Measurements from ENCODE around the gene KRTAP16-1.

KRTAP16-1 gene

DNA sequence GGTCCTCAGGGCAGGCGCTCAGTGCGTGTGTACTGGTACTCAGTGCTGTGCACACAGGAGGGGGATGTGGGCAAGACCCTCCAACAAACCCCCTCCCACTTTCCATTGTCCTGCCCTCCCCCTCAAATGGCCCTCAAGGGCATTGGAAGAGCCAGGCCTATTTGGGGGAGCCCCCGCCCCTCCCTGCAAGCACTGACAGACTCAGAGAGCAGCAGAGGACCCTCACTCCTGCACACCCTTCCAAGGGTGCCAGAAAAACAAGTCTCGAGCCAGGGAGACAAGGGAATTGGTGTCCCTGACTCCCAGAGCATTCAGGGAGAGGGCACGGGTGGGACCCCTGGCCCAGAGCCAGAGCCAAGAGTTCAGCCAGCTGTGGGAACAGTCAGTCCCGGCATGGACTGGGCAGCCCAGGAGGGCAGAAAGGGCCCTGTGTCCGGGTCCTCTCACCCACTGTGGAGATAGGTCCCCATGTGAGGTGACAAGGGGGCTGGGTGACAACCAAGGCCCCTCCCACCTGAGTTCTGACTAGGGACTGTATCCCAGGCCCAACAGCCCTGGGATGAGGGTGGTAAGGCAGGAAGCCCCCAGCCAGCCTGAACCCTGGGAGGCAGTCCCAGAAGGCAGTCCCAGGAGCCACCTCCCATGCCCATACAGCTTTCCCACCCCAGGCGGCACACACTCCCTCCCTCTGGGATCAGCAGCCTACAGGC is 18.5 kb upstream of the KRTAP16-1 start:
- H3K4me3 ChIP-seq (ENCODE audit: low read depth, low read length): no peak overlapping the region
- TF ChIP-seq, protein P1, sequence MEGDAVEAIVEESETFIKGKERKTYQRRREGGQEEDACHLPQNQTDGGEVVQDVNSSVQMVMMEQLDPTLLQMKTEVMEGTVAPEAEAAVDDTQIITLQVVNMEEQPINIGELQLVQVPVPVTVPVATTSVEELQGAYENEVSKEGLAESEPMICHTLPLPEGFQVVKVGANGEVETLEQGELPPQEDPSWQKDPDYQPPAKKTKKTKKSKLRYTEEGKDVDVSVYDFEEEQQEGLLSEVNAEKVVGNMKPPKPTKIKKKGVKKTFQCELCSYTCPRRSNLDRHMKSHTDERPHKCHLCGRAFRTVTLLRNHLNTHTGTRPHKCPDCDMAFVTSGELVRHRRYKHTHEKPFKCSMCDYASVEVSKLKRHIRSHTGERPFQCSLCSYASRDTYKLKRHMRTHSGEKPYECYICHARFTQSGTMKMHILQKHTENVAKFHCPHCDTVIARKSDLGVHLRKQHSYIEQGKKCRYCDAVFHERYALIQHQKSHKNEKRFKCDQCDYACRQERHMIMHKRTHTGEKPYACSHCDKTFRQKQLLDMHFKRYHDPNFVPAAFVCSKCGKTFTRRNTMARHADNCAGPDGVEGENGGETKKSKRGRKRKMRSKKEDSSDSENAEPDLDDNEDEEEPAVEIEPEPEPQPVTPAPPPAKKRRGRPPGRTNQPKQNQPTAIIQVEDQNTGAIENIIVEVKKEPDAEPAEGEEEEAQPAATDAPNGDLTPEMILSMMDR (IDR thresholded peaks at IDR 0.05; ENCODE audit: low read depth, low read length): no peak

DNA sequence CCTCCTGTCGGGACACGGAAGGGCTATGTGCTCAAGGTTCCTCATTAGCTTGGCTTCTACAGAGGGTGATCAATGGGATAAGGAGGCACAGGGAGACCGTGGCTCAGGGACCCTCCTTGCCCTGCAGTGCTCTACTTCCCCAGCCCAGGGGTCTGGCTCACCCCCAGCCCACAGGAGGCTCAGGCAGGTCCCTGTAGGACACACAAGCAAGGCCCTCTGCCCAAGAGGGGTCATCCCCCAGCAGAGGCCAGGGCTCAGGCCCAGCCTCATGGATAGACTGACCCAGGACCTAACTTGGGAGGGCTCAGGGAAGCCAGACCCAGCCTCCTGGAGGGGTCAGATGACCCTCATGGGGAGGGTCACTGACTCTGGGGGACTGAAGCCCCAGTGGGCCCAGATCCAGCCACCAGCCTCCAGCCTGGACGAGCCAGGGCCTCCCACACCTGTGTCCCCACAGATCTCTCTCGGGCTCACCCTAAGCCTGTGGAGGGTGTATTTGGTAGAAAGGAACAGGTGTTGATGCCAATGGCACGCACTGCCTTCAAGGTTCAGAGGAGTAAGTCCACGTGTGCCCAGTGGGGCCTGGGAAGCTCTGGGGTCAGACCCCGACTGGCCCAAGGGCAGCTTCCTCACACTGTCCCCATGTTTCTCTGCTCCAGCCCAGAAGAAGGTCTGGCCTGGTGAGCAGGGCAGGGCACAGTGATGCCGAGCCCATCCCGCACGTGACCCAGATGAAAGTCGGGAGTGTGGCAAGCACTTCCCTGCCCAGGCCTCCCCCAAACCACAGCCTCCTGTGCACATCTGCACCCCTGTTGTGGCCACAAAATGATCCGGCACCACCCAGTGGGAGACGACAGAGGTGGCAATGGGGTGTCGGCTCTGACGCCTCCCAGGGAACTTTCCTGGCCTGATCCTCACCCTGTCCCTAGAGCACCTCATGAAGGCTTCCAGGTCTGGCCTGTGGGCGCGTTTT is 17.4 kb upstream of the KRTAP16-1 start:
- no peak overlapping the region for H3K4me3 ChIP-seq (ENCODE audit: low read depth, low read length)
- TF ChIP-seq, protein P1 (IDR thresholded peaks at IDR 0.05; ENCODE audit: low read depth, low read length): no peak

DNA sequence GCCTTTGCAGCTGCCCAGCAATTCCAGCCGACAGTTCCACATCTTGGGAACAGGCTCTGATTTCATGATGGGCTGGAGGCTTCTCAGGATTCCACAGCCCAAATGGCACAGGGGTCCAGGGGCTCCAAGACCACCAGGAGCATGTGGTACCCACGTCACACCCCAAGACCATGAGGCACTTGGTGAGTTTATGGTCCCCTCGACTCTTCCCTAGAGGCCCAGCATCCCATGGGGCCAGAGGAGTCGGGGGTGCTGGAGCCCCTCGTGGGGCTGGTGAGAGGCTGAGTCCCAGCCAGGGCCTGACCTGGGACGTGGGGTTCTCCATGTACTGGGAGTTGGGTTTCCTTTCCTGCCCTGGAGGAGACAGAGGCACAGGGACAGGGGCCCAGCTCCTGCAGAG is 16.5 kb upstream of the KRTAP16-1 start:
- TF ChIP-seq, protein P1 (IDR thresholded peaks at IDR 0.05; ENCODE audit: low read depth, low read length): no peak
- no peak overlapping the region for H3K4me3 ChIP-seq (ENCODE audit: low read depth, low read length)

DNA sequence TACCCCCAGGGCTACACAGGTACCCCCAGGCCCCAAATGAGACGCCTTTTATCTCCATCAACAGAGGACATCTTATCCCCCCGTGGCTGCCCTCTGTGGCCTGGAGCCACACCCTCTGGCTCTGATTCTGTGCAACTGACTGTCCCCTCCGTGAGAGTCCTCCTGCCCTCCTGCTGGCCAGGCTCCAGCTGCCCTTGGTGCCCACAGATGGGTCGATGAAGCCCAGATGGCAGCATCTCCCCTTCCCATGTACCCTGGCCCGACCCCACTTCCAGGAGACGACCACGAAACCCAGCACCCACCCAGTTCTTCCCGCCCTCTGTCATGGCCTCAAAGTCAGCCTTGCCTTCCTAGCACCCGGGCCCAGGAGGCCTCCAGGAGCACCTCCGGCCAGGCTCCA is 16.0 kb upstream of the KRTAP16-1 start:
- no peak overlapping the region for H3K4me3 ChIP-seq (ENCODE audit: low read depth, low read length)
- TF ChIP-seq, protein P1 (IDR thresholded peaks at IDR 0.05; ENCODE audit: low read depth, low read length): no peak

DNA sequence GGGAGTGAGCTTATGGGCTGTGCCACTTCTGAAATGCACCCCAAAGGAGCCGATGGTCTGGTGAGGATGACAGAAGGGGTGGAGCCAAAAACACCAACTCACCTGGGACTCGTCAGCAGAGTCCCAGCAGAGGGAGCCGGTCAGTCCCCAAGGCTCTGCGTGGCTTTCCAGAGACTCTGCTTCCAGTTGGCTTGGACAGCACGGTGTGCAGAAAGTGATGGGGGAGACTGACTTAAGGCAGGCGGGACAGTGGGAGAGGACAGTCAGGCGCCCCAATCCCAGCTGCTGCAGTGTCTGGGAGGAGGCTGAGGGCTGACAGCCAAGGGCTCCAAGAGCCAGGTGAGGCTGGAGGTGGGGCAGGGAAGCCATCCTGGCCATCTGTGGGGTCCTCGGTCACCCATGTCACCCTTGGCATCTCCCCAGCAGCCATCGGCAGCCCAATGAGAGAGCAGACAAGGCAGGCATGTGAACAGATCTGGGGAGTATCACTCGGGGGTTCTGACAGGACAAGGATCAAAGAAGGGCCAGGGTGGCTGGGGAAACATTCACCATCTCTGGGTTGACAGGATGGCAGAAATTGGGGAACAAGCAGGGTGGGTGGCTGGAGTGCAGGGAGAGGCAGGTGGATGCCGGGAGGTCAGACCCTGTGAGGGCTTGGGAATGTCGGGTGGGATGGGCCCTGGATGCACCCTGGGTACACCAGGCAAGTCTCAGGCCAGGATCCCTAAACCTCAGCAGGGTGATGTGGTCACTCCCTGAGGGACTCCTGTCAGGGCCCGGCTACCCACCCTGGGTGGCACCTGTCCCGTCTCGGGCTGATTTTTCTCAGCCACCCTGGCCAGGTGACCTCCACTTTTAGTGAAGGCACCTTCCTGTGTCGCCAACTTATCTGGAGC is 15.3 kb upstream of the KRTAP16-1 start:
- no peak overlapping the region for H3K4me3 ChIP-seq (ENCODE audit: low read depth, low read length)
- TF ChIP-seq, protein P1 (IDR thresholded peaks at IDR 0.05; ENCODE audit: low read depth, low read length): no peak

DNA sequence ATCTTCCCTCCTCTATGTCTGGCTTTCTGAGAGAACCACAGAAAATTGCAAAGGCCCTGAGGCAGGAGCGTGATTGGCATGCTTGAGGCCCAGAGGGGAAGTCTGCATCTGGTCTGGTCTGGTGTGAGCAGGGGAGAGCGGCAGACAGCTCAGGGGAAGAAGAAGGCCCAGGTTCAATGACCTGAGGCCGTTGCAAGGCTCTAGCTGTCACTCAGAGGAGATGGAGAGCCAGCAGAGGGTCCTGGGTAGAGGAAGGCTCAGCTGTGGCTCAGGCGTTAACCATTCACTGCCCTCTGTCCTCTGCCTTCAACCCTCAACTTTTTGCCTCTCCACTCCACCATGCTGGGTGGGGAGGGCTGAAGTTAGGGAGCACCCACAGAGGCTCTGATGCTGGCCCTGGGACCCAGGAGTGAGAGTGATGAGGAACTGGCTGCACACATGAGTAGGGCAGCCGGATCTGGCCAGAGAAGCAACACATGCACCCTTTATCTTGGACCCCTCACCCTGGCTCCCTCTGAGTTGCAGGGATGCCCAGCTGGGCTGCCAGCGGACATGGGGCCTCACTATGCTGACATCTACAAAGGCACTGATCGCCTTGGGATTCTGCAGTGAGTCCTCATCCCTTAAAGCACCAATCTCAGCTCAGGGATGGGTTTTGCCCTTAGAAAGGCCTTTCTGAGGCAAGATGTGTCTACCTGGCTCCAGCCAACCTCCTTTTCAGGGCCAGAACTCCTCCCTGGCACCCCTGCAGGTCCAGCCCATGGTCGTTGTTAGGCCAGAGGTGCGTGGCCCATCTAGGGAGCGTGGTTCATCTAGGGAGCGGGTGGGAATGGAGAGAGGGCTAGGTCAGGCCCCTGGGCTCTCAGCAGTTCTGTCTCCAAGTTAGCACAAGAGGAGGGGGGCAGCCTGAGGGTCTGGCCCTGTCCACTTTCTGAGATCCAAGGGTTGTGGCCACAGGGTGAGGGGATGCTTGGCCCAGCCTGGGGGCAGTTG is 14.1 kb upstream of the KRTAP16-1 start:
- H3K4me3 ChIP-seq (ENCODE audit: low read depth, low read length): no peak overlapping the region
- TF ChIP-seq, protein P1 (IDR thresholded peaks at IDR 0.05; ENCODE audit: low read depth, low read length): no peak

Measured in WI38 (cell line).